Erythroblast (primary cell): ENCODE data around the gene BCL2L13.

Experiments
- GATA1 ChIP-seq: IDR thresholded peaks from 2 replicates; pipeline ENCODE4 v1.6.1; 2011; ENCODE audit warnings: low read depth, mild to moderate bottlenecking, control low read depth, low read length, moderate library complexity
- POLR2A ChIP-seq: IDR thresholded peaks from 2 replicates; pipeline ENCODE4 v1.6.1; 2011; ENCODE audit warnings: mild to moderate bottlenecking, low read length

DNA sequence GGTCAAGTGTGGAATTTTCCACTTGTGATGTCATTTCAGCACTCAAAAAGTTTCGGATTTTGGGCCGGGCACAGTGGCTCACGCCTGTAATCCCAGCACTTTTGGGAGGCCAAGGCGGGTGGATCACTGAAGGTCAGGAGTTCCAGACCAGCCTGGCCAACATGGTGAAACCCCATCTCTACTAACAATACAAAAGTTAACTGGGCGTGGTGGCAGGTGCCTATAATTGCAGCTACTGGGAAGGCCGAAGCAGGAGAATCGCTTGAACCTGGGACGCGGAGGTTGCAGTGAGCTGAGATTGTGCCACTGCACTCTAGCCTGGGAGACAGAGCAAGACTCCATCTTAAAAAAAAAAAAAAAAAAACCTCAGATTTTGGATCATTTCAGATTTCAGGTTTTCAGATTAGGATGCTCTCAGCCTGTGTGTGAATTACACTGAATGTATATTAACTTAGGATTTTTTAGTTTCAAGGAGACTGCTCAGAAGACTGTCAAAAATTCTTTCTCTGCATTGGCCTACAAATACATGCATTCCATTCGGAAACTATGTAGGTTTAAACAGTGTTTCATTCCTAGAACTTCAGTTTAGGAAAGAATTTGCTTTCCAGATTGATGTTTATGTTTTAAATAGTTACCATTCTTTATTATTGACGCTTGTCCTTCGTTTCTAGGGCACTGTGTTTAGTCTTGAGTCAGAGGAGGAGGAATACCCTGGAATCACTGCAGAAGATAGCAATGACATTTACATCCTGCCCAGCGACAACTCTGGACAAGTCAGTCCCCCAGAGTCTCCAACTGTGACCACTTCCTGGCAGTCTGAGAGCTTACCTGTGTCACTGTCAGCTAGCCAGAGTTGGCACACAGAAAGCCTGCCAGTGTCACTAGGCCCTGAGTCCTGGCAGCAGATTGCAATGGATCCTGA is 87.7 kb downstream of the BCL2L13 start:
- TF ChIP-seq POLR2A (no peak), GATA1 (no peak)
